IPS DF 4.7 (cell line): ENCODE results near the gene ALDH3A2.

Experiments used
- DNase-seq: peaks from one replicate; pipeline ENCODE4 v3.0.0-alpha.2; 2013; ENCODE audit warnings: low spot score; ENCODE audit errors: extremely low read depth

ALDH3A2 gene

GRCh38 chr17:19648475-19649273 is at the start of gene ALDH3A2:
Gene ALDH3A2, plus strand, starts transcription at chr17:19648751. Its CDS starts 221 bp downstream, at chr17:19648972.
- peak; percentile 51 for DNase-seq

DNA sequence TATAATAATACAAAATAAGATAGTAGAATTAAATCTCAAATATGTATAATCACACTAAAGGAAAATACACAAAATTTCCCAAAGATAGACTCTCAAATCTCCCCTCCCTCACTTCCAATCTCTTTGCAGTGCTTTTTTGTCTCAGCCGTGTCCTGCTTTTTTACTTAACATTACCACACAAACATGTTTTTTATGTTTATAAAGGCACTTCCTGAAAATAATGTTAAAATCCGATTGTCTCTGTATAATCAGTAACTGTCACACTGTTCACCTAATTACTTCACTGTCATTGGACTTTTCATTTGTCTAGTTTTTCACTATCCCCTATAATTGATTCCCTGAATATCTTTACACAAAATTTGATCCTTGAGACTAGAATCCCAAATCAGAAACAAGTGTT is 38.2 kb upstream of the ALDH3A2 start:
- DNase-seq = no peak

DNA sequence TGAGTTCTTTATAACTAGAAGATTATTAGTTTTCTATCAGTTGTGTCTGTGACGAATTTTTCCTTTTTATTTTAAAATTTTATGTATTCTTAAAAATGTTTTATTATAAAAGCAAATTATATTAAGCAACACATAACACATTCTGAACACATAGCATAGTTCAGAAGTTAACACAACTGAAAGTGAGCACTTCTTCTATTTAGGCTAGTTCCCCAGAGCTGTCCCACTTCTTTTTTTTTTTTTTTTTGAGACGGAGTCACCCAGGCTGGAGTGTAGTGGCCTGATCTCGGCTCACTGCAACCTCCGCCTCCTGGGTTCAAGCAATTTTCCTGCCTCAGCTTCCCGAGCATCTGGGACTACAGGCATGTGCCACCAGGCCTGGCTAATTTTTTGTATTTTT is 37.7 kb upstream of the ALDH3A2 start:
- no peak for DNase-seq

GRCh38 chr17:19613979-19614378 is 34.6 kb upstream of the ALDH3A2 start:
- DNase-seq = no peak

DNA sequence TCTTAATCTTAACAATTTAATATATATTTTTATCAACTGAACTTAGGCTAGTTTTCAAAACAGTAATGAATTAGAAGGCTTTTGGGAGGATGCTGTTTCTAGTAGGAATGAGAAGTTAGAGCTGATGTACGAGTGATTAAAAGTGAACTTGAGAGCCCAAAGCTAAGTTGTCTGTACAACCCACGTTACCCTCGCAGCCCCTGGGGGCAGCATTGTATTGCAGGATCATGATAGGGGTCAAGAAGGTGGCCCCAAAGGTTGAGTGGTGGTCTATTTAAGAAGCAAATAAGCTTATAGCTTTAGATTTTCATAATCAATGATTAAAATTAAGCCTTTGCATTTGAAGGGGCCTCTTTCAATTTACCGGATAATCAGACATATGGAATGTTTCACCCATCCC is 33.7 kb upstream of the ALDH3A2 start:
- DNase-seq = peak; percentile 7

DNA sequence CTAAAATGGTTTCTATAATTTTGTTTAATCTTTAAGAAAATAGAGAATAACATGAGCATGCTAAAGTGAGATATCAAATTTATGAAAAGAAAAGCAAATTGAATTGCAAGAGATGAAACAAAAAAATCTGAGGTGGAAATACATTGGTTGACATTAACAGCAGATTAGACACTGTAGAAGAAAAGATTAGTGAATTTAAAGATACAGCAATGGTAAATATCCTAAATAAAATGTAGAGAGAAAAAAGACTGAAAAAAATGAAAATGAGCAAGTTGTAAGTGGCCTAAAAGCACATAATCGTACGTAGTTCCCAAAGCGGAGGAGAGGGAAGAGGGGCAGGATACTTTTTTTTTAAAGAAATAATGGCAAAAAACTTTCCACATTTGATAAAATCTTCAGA is 30.5 kb upstream of the ALDH3A2 start:
- no peak for DNase-seq

DNA sequence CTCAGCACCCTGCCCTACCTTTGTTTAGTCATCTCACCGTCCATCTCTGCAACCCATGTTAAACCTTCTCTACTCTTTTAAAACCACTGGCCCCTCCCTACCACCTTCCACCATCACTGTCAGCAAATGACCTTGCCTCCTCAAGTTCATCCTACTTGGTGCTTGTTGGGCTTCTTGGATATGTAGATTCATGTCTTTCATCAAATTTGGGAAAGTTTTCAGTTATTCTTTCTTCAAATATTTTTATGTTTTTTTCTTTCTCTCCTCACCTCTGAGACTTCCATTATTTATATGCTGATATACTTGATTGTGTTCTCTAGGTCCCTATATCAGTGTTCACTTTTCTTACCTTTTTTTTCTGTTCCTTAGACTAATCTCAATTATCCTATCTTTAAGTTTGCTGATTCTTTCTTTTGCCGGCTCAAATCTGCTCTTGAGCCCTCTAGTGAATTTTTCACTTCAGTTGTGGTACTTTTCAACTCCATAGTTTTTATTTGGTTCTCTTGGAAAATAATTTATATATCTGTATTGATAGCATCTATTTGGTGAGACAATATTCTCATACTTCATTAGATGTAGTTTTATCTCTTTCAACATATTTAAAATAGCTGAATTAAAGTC is 28.7 kb upstream of the ALDH3A2 start:
- no peak for DNase-seq

DNA sequence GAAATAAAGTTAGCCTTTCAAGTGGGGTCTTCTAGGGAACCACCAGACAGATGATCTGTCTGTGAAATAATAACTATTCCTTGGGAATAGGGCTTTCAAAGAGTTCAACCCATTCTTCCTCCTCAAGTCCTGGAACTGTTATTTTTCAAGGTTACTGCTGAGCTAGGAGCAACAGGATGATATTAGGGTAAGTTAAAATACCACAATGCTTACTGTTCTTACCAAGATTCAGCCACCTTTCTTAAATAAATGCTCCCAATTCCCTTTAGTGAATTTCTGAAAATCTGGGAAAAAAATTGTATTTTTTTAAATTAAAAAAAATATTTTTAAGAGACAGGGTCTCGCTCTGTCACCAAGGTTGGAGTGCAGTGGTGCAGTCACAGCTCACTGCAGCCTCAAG is 26.9 kb upstream of the ALDH3A2 start:
- no peak for DNase-seq

DNA sequence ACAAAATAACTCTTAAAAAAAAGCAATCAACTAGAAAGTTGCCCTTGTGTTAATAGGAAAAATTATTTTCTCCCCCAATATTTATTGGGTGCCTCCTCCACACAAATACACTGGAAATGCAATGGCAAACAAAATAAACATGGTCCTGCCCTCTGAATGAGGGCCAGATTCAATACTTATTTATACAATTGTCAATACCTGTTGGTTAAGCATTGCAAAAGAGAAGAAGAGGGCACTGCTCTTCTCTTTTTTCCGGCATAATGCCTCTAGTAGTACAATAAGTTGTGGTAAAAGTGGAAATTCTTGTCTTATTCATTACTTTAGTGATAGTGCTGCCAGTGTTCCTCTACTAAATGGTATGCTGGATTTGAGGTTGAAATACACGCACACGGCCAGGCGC is 22.5 kb upstream of the ALDH3A2 start:
- DNase-seq = no peak

GRCh38 chr17:19629449-19629848 is 19.1 kb upstream of the ALDH3A2 start:
- DNase-seq = no peak

DNA sequence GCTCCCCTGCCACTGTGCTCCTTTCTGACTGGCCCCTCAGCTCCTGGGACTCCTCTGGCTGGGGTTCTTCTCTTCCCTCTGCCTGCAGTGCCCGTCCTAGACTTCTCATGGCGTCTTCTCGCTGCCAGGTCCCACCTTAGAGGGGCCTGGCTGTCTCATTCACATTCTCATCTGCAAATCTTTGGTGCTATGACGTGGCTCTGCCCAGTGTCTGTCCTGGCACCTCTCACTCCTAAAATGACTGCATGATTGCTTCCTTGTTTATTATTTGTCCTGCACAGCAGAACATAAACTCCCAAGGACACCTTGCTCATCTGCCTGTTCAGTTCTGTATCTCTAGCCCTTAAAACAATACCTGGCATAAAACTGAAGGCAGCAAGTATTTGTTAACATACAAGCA is 18.5 kb upstream of the ALDH3A2 start:
- no peak for DNase-seq

GRCh38 chr17:19630661-19631060 is 17.9 kb upstream of the ALDH3A2 start:
- no peak for DNase-seq

DNA sequence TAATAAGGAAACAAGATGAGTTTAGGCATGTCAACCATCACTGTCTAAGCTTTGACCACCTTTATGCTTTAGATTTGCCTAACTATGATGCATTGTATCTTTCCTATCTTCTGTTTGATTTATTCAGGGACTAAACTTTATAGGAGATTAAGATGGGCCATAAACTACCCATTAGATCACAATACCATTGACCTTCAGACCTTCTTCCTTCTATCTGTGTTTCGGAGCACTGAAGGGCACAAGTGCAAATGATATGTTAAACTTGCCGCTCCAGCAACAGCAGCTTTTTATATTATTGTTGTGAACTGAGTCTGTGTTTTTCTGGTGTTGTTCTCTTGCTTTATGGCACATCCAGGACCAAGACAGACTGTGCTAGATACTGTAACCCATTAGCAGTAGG is 16.6 kb upstream of the ALDH3A2 start:
- DNase-seq = no peak

- no peak for DNase-seq
Observed at GRCh38 chr17:19641687-19642372, 6.7 kb upstream of the ALDH3A2 start.

DNA sequence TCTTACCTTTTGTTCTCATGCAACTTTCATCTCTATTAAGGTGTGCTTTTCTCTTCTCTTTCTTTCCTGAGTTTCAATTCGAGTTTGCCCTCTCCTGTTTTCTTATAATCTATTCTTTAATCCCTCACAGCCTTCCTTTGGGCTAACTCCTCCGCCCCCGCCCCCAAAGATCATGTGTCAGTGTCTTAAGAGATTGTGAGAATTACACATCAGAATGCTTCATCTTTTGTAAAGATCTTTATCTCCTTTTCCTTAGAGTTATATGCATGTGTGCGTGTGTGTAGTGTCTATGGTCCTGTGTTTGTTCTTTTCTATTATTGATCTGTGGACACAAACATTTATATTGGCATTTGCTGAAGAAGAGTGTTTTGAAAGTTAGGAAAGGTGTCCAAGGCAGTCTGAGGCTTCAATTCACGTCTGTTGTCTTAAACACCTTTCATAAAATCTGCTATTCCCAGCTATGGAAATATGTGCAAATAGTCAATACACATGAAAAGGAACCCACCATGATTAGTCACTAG is 6.1 kb upstream of the ALDH3A2 start:
- DNase-seq = no peak

- no peak for DNase-seq
Observed at GRCh38 chr17:19644493-19645210, 3.9 kb upstream of the ALDH3A2 start.

DNA sequence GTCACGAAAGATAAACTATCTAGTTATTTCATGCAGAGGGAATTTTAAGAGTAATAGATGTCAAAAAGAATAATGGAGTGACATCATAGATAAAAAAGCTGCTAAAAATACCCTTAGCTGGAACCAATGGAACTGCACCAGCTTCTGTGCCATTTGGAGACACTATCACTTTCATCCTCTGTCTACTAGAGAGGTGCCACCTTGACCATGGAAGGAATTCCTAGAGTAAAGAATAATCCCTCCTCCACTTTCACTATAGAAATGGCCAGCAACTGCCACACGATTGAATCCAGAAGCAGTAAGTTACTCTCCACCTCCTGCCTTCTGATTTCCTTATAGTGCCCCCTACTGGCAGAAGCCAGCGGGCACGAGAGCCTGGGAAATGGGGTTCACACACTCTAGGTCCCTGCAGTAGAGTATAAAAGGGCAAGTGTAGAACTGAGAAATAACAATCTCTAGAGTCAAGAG is 2.8 kb upstream of the ALDH3A2 start:
- DNase-seq = peak; percentile 44

- peak; percentile 53 for DNase-seq
Observed at GRCh38 chr17:19646788-19647696, 1.5 kb upstream of the ALDH3A2 start.

DNA sequence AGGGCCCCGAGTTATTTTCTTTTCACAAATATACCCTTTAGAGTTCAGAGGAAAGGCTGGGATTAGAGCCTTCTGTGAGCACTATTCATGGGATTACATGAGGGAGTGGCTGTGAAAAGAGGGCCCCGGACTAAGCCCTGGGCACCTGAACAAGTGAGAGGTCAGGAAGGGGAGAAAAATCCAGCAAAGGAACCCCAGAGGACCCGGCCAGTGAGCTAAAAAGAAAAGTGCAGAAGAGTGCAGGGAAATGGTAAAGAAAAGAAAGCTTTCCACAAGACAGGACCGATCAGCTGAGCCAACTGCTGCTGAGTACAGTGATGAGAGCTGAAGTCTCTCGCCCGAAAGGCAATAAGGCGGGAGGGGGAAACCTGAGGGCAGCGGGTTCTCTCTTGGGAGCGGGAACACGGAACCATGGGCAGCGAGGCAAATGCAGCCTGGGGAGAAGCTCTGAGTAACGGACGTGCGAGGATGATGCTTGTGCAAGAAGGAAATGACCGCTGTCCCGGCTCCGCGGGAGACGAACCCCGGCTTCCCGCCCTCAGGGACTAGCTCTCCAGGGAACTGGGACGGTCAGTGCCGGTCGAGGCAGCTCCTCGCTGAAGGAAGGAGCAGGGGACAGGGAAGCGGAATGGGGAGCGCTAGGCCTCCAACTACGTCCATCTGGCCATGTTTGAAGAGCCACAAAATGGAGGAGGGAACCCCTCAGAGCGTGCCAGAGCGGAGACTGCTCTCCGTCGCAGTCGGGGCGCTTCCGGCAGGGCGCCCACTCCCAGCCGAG is 665 bp upstream of the ALDH3A2 start:
- DNase-seq = peak; percentile 11

GRCh38 chr17:19649274-19649541 is 657 bp downstream of the ALDH3A2 start:
- no peak for DNase-seq
